NCI-H82 treated with DMSO at 0.1 percent for 48 hours (cell line): ENCODE results near the gene ARHGEF10L.
A peak's percentile ranks its signal among the peaks of the same experiment; 100 is the strongest.

Experiments used
- DNase-seq: peaks from one replicate; lab custom pipeline; 2025; ENCODE audit not compliant: unreplicated experiment; lab: John Stamatoyannopoulos, UW

Gene ARHGEF10L

GRCh38 chr1:17521946-17522612 lies 17.4 kb upstream of the ARHGEF10L start:
- DNase-seq = no peak

- no peak for DNase-seq
Observed at GRCh38 chr1:17523321-17524041, 16.0 kb upstream of the ARHGEF10L start.

GRCh38 chr1:17524645-17525044 lies 14.9 kb upstream of the ARHGEF10L start:
- DNase-seq = no peak

GRCh38 chr1:17525996-17526686 lies 13.4 kb upstream of the ARHGEF10L start:
- DNase-seq = no peak

GRCh38 chr1:17527036-17527914 lies 12.2 kb upstream of the ARHGEF10L start:
- DNase-seq = peak; percentile 35

- DNase-seq = no peak
Observed at GRCh38 chr1:17529381-17529780, 10.1 kb upstream of the ARHGEF10L start.

- DNase-seq = no peak
Observed at GRCh38 chr1:17531343-17531681, 8.2 kb upstream of the ARHGEF10L start.

- DNase-seq = no peak
Observed at GRCh38 chr1:17531682-17532487, 7.6 kb upstream of the ARHGEF10L start.

GRCh38 chr1:17533201-17533600 lies 6.3 kb upstream of the ARHGEF10L start:
- no peak for DNase-seq

- no peak for DNase-seq
Observed at GRCh38 chr1:17535300-17535936, 4.1 kb upstream of the ARHGEF10L start.

- DNase-seq = no peak
Observed at GRCh38 chr1:17538010-17538409, 1.5 kb upstream of the ARHGEF10L start.

- peak; percentile 75 for DNase-seq
Observed at GRCh38 chr1:17538428-17539117, 925 bp upstream of the ARHGEF10L start.

GRCh38 chr1:17539118-17539476 lies 401 bp upstream of the ARHGEF10L start:
- DNase-seq = no peak

GRCh38 chr1:17540255-17541001 lies 930 bp downstream of the ARHGEF10L start:
- no peak for DNase-seq

- DNase-seq = no peak
Observed at GRCh38 chr1:17542645-17543044, 3.1 kb downstream of the ARHGEF10L start.

- no peak for DNase-seq
Observed at GRCh38 chr1:17544776-17545350, 5.4 kb downstream of the ARHGEF10L start.

GRCh38 chr1:17545356-17545755 lies 5.9 kb downstream of the ARHGEF10L start:
- DNase-seq = no peak

GRCh38 chr1:17546946-17547670 lies 7.6 kb downstream of the ARHGEF10L start:
- DNase-seq = no peak
